ENCODE data around the gene C19orf12. TPM values are rescaled to one million over a fixed set of nuclear protein-coding genes. Genes with fewer than 3 reads are reported as not detected.

The C19orf12 gene
- total RNA-seq, 1 donor from 2014 or later: 25.4 TPM

GRCh38 chr19:29697523-29698261 is 17.4 kb downstream of the C19orf12 start:
- no peak for DNase-seq (ENCODE audit: low spot score)

- no peak for DNase-seq (ENCODE audit: low spot score)
Observed at GRCh38 chr19:29696565-29696846, 18.6 kb downstream of the C19orf12 start.

- DNase-seq (ENCODE audit: low spot score): no peak
Observed at GRCh38 chr19:29695765-29696564, 19.1 kb downstream of the C19orf12 start.

GRCh38 chr19:29694669-29695627 is 20.1 kb downstream of the C19orf12 start:
- peak; percentile 79 for DNase-seq (ENCODE audit: low spot score)

GRCh38 chr19:29694161-29694560 is 20.9 kb downstream of the C19orf12 start:
- no peak for DNase-seq (ENCODE audit: low spot score)

GRCh38 chr19:29690842-29691241 is 24.2 kb downstream of the C19orf12 start:
- no peak for DNase-seq (ENCODE audit: low spot score)

- DNase-seq (ENCODE audit: low spot score): no peak
Observed at GRCh38 chr19:29687897-29688728, 26.9 kb downstream of the C19orf12 start.

- DNase-seq (ENCODE audit: low spot score): no peak
Observed at GRCh38 chr19:29687244-29687896, 27.7 kb downstream of the C19orf12 start.

- no peak for DNase-seq (ENCODE audit: low spot score)
Observed at GRCh38 chr19:29686285-29686805, 28.7 kb downstream of the C19orf12 start.

- no peak for DNase-seq (ENCODE audit: low spot score)
Observed at GRCh38 chr19:29685326-29685725, 29.7 kb downstream of the C19orf12 start.

GRCh38 chr19:29683009-29683408 is 32.1 kb downstream of the C19orf12 start:
- no peak for DNase-seq (ENCODE audit: low spot score)

GRCh38 chr19:29682236-29682895 is 32.7 kb downstream of the C19orf12 start:
- no peak for DNase-seq (ENCODE audit: low spot score)

- no peak for DNase-seq (ENCODE audit: low spot score)
Observed at GRCh38 chr19:29681422-29682235, 33.4 kb downstream of the C19orf12 start.

- DNase-seq (ENCODE audit: low spot score): no peak
Observed at GRCh38 chr19:29680937-29681336, 34.1 kb downstream of the C19orf12 start.

- DNase-seq (ENCODE audit: low spot score): peak; percentile 74
Observed at GRCh38 chr19:29680447-29680846, 34.6 kb downstream of the C19orf12 start.

- DNase-seq (ENCODE audit: low spot score): no peak
Observed at GRCh38 chr19:29679598-29680210, 35.4 kb downstream of the C19orf12 start.

GRCh38 chr19:29678484-29679106 is 36.5 kb downstream of the C19orf12 start:
- peak; percentile 72 for DNase-seq (ENCODE audit: low spot score)
